Esophagus squamous epithelium (tissue), 5 donors: ENCODE measurements around the gene SLC11A1. TPM values are rescaled to one million over a fixed set of nuclear protein-coding genes. Genes with fewer than 3 reads are reported as not detected.

Source experiments
- DNase-seq: peaks from one replicate; lab custom pipeline; 2025; lab: John Stamatoyannopoulos, UW
- H3K27ac ChIP-seq, 4 donors: fragments of 200-600 bp; sonication (generic); one replicate each; pipeline ENCODE4 v1.5.1; 2016 to 2019; ENCODE audit warnings: mild to moderate bottlenecking in 1 of 4
- H3K27me3 ChIP-seq, 4 donors: fragments of 200-600 bp; sonication (generic); 1 replicate in 3 of 4; 2 replicates in 1 of 4; pipeline versions ENCODE4 v1.5.1 to v1.6.0; 2017 to 2021; ENCODE audit warnings: antibody characterized with exemption in 1 of 4
- H3K36me3 ChIP-seq, 3 donors: fragments of 200-600 bp; sonication (generic); one replicate each; pipeline ENCODE4 v1.5.1; 2016 to 2019
- H3K4me1 ChIP-seq, 3 donors: fragments of 200-600 bp; sonication (generic); one replicate each; pipeline ENCODE4 v1.5.1; 2017 to 2019
- H3K4me3 ChIP-seq, 4 donors: fragments of 200-600 bp; sonication (generic); 1 replicate in 3 of 4; 2 replicates in 1 of 4; pipeline ENCODE4 v1.5.1; 2016 to 2019; ENCODE audit warnings: mild to moderate bottlenecking in 2 of 4, moderate library complexity in 1 of 4
- H3K9me3 ChIP-seq, 3 donors: fragments of 200-600 bp; sonication (generic); one replicate each; pipeline ENCODE4 v1.5.1; 2016 to 2019
- CTCF ChIP-seq, 6 experiments: fragments of 450-650 bp in 4 of 6; fragments of 200-600 bp in 2 of 6; sonication (generic) in 2 of 6; IDR thresholded peaks; one replicate each; pipeline ENCODE4 v1.5.1; 2016 to 2019; ENCODE audit warnings: antibody characterized with exemption in 6 of 6, mild to moderate bottlenecking in 4 of 6, moderate library complexity in 4 of 6
- POLR2A ChIP-seq, 4 donors: fragments of 450-650 bp; IDR thresholded peaks; one replicate each; pipeline ENCODE4 v1.6.1; 2017; ENCODE audit warnings: antibody characterized with exemption in 4 of 4, mild to moderate bottlenecking in 4 of 4, moderate library complexity in 3 of 4
- WGBS, 2 donors: methylation state at CpG; one replicate each; pipeline ENCODE4 v1.1.5; 2018; 5-methylcytosine and 5-hydroxymethylcytosine counted together
- intact Hi-C: fragments of 100-400 bp; cut with DNase I; formaldehyde crosslinking; loops from one replicate; pipeline ENCODE4 v1.15.0; 2022
- total RNA-seq, 4 donors: library from RNA; depleted of rRNA; stranded (reverse); fragments of >200 nt; gene quantifications; one replicate each; pipeline ENCODE4 v1.1.0, GENCODE V29; 2016
- donor health status: DM: yes; HTN: yes; CAD: no.

SLC11A1 gene
- total RNA-seq, 4 donors from 2014 or later, result 1.7 to 10.6 (median 8.7) TPM

GRCh38 chr2:218406209-218406948 is 24.3 kb downstream of the SLC11A1 start:
- intact Hi-C loops, result loop anchor here (10.0 kb wide), 1 partner anchor 248 kb away; the partner anchor contains the start of genes BCS1L and ZNF142
- Histone ChIP-seq H3K4me1 (peaks cover 44 to 65% (median 53%) of the 10 kb centered on the region in 3 donors), H3K36me3 (peaks cover 24 to 43% (median 33%) of the 10 kb centered on the region in 3 donors), H3K9me3 (no peaks in the 10 kb centered on the region), H3K4me3 (peak overlapping the region; percentile 32 to 68 (median 46)), H3K27me3 (no peaks in the 10 kb centered on the region), H3K27ac (peak overlapping the region; percentile 87 to 95 (median 89))
- 0% methylated on average over 4 to 5 of the region's 56 CpGs for WGBS, 2 donors
- DNase-seq, result peak; percentile 95
- TF ChIP-seq POLR2A (IDR thresholded peaks at IDR 0.05) (peak in 1 of 4 donors; percentile 25), CTCF (IDR thresholded peaks at IDR 0.05) (peak; percentile 72 to 81 (median 76))

GRCh38 chr2:218406949-218407618 is 25.0 kb downstream of the SLC11A1 start:
- Histone ChIP-seq H3K27me3 (no peaks in the 10 kb centered on the region), H3K9me3 (no peaks in the 10 kb centered on the region), H3K27ac (peak overlapping the region; percentile 87 to 95 (median 89)), H3K36me3 (peaks cover 24 to 36% (median 28%) of the 10 kb centered on the region in 3 donors), H3K4me3 (peak overlapping the region; percentile 32 to 68 (median 46)), H3K4me1 (peaks cover 37 to 58% (median 46%) of the 10 kb centered on the region in 3 donors)
- TF ChIP-seq CTCF (IDR thresholded peaks at IDR 0.05) (no peak), POLR2A (IDR thresholded peaks at IDR 0.05) (peak in 1 of 4 donors; percentile 6)
- intact Hi-C loops, result loop anchor here (10.0 kb wide), 1 partner anchor 248 kb away; the partner anchor contains the start of genes BCS1L and ZNF142
- no peak for DNase-seq
- WGBS, 2 donors, result 4 to 15% methylated on average over 11 to 13 of the region's 13 CpGs

- H3K9me3 ChIP-seq, result no peaks in the 10 kb centered on the region
- TF ChIP-seq CTCF (IDR thresholded peaks at IDR 0.05), result no peak
- WGBS, 2 donors, result 36 to 72% methylated on average over 3 to 8 of the region's 8 CpGs
- H3K4me1 ChIP-seq, result peaks cover 31 to 52% (median 39%) of the 10 kb centered on the region in 3 donors
- intact Hi-C loops, result loop anchor here (10.0 kb wide), 1 partner anchor 247 kb away; the partner anchor contains the start of genes BCS1L and ZNF142
- no peak overlapping the region for H3K4me3 ChIP-seq
- H3K27ac ChIP-seq, result peak overlapping the region in 2 of 4 donors; percentile 87 to 95
- H3K36me3 ChIP-seq, result peaks cover 19 to 29% (median 21%) of the 10 kb centered on the region in 3 donors
- no peak for DNase-seq
- no peaks in the 10 kb centered on the region for H3K27me3 ChIP-seq
Observed at GRCh38 chr2:218407717-218408116, 25.6 kb downstream of the SLC11A1 start.

- no peak for DNase-seq
- Histone ChIP-seq H3K4me3 (no peak overlapping the region), H3K9me3 (no peaks in the 10 kb centered on the region), H3K27ac (no peak overlapping the region), H3K27me3 (no peaks in the 10 kb centered on the region), H3K4me1 (no peaks in the 10 kb centered on the region), H3K36me3 (no peaks in the 10 kb centered on the region)
- TF ChIP-seq CTCF (IDR thresholded peaks at IDR 0.05) (no peak), POLR2A (IDR thresholded peaks at IDR 0.05) (no peak)
- 78% methylated on average over 3 of the region's 5 CpGs; no CpG with 5 or more reads in 1 of the 2 donors for WGBS, 2 donors
- intact Hi-C loops, result loop anchor here (5.0 kb wide), 1 partner anchor 44 kb away; no protein-coding TSS in a partner anchor
Observed at GRCh38 chr2:218418321-218418716, 36.2 kb downstream of the SLC11A1 start.
